ENCODE measurements around the gene CFAP97D1.

The CFAP97D1 gene

DNA sequence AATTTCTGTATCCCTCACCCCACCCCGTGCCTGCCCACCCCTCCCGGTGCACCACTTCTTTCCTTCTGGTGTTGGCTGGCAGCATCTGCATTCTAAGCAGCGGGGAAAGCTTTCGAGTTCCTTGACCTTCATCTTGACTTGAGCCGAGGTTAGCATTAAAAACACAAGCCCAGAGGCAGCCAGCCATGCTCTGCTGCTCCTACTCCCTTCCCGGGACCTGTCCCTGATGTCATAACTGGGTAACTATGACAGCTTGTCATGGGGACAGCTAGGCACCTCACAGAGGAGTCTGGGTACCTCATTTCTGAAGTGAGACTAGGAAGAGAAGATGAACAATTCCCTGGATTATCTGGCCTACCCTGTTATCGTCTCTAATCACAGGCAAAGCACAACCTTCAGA is at the start of gene CFAP97D1:
Gene CFAP97D1, plus strand, starts transcription at position 301 of the 400 bp plus-strand sequence. Its CDS starts 28 bp downstream, at position 329.
- no peak for DNase-seq

DNA sequence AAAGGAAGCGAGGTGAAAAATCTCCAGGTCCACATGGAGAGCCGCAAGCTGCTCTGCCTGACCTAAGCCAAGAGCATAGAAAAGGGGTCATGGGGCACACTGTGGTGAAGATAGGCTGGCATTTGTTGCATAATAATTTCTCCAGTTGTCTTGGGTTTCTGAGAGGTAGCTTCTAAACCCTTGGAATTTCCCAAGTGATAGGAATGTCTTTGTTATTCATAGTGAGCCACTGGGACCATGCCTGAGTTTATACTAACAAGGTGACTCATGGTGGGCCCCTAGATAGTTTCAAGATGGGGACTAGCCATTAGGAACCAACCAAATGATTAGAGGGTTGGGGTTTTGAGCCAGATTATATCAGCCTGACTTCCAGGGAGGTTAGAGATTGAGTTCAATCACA is 47.3 kb upstream of the CFAP97D1 start:
- DNase-seq: no peak

DNA sequence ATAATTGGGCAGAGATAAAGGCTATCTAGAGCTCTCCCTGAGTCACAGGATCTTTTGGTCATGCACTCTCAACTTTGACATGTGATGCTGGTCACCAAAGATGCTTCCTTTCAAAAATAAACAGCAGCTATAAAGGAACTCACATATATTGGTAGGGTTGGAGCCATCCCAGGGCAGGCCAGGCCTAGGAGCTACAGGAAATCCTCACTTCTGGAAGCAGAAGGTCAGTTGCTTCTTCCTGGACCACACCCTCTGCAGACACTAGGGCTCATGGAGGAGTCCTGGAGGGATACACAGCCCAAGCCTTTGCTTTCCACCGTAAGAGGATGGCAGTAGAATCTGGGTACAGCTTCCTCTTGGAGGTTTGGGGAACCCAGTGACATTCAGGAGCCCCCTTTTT is 46.3 kb upstream of the CFAP97D1 start:
- no peak for DNase-seq

DNA sequence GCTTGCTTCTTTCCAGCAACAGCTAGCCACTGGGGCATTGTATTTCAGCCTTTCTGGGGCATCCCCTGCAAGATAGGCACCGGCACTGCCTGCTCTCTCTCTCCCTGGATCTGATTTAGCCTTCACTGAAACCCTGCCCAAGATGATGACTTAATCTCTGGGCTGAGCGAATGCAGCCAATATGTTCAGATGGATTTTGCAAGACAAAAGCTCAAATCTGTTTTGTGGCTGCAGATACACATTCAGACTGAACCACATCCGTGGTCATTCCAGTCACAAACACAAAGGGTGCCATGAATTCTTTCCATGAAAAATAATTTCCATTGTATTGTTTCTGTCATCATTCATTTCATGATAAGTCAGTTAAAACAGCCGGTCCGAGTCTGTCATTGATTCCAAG is 45.9 kb upstream of the CFAP97D1 start:
- no peak for DNase-seq

DNA sequence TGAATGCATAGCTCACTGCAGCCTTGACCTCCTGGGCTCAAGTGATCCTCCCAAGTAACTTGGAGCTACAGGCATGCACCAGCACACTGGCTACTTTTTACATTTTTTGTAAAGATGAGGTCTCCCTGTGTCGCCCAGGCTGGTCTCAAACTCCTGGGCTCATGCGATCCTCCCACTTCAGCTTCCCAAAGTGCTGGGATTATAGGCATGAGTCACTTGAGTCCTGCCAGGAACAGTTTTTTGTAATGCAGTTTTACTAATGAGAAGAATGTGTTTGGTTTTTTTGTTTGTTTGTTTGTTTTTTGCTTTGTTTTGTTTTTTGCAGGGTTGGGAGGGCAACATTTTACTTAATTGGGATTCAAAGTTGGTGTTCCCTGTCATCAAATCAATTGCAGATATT is 43.8 kb upstream of the CFAP97D1 start:
- DNase-seq: no peak

DNA sequence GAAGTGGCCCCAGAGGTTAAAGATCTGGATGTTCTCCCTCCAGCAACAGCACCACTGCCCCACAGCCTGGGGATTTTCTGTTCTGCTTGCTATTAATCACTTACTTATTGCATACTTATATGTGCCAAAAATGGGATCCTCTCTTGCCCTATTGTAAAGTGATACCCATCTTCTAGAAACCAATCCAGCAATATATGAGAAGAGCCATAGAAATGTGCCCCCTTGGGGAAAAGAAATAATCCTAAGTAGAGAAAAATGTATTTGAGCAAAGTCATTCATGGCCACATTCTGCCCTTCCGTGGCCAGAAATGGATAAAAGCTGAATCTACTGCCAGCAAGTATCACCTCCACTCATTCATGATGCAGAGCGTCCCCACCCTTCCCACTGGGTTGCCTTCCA is 42.5 kb upstream of the CFAP97D1 start:
- DNase-seq: no peak

DNA sequence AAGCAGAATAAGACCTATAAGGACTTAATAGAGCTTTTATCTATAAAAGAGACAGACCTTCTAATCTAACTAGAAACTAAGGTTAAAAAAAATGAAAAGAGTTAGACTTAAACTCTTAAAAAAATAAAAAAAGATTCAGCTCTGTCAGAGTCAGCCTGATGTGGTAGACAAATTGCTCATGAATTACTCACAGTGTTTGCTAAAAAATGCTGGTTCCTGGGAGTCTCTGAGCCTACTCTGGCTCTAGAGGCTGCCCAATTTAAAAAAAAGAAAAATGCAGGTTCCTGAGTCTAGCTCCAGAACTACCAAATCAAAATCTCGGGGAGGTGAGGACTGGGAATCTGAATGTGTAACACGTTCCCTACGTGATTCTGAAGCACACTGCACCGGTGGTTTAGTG is 39.7 kb upstream of the CFAP97D1 start:
- no peak for DNase-seq

DNA sequence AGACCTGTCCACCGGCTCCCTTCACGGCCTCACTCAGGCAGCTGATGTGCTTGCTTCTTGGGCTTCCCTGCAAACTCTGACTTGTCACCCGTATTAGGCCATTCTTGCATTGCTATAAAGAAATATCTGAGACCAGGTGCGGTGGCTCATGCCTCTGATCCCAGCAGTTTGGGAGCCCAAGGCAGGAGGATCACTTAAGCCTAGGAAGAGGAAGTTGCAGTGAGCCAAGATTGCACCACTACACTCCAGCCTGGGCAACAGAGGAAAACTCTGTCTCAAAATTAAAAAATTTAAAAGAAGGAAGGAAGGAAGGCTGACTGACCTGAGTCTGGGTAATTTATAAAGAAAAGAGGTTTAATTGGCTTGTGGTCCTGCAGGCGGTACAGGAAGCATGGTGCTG is 38.6 kb upstream of the CFAP97D1 start:
- no peak for DNase-seq

DNA sequence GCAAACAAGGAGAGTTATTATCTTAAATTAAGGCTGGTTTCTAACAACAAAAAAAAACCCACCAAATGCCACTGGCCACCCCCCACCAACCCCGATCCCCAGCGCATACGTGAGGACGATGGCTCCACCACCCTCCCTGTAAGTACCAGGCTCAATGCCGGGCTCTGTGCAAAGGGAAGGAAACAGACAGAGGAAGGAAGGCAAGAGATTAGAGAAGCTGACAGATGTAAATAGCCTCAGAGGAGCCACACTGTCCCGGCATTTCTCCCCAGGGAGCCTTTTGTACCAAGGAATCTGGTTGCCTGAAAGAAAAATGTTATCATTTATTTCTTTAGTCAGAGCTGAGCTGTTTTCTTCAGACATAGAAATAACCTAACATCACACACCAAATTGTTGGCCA is 34.7 kb upstream of the CFAP97D1 start:
- no peak for DNase-seq

DNA sequence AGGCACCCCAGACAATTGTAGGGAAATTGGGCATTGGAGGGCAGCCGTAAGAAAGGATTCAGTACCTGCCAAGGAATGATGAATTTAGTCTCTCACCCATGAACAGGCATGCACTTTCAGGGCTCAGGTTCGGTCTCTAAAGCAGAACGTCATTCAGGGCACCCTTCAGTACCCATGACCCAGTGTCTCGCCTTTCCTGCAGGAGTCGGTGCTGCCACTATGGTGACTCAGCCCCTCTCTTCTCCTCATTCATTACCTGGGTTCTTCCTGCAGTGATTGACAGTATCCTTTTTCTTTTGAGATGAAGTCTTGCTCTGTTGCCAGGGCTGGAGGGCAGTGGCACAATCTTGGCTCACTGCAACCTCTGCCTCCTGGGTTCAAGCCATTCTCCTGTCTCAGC is 30.1 kb upstream of the CFAP97D1 start:
- DNase-seq: no peak

DNA sequence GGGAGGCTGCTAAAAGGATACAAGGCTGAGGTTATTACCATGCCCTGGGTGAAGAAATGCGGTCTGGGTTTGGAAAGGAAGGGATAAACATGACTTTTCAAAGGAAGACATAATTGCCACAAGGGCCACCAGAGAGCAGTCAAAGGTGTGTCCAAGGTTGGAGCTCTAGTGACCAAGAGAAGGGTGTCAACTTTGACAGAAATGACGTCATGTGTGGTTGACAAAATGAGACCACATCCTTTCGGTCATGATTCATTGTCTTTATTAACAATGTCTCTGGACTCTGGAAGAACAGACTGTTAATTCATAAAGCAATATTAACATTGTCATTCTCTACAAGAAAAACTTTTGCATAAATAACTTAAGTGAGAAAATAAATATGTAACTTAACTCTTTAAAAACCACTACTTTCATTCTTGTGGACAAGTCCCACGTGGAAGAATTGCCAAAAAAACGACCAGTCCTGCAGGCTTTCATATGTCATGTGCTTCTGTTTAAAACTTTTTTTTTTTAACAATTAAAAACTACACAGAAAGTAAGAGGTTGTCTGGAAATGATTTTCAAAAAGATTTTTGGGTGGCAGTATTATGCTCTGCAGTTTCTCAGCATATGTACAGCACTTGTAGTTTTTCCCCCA is 26.6 kb upstream of the CFAP97D1 start:
- DNase-seq: no peak

DNA sequence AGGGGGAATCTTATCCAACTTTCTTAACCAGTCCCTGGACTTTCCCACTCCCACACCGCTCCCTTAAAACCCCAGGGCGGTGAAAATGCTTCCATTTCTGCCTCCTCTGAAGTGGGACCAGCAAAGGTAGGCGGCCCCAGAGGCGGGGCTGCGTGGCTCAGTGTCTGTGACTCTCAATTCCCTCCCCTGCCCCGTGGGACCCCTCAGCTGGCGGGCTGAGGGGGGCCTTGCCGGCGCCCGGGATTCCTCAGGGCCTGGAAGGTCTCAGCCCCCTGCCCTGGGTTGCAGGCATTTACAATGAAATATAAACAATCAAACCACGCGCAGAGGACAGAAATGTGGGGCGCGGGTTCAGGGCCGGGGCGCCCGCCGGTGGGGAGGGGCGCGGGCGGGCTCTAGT is 25.3 kb upstream of the CFAP97D1 start:
- no peak for DNase-seq

DNA sequence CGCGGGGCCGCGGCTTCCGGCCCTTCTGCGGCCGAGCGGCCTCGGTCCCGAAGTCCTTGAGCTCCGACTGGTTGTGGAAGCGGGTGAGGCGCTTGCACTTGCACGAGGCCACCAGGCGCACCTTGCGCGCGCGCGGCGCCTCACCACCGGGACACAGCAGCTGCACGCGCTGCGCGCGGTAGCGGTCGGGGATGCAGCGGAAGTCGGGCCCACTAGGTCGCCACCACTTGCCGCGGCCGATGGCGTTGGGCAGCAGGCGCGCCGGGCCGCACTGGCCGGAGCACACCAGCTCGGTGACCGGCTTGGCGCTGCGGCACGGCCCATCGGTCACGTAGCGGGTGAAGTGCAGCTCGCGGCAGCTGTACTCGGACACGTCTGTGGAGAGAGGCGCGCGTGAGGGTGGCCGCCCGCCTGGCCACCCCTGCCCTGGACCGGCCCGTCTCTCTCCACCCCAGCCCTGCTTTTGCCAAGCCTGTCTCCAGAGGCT is 24.8 kb upstream of the CFAP97D1 start:
- no peak for DNase-seq

DNA sequence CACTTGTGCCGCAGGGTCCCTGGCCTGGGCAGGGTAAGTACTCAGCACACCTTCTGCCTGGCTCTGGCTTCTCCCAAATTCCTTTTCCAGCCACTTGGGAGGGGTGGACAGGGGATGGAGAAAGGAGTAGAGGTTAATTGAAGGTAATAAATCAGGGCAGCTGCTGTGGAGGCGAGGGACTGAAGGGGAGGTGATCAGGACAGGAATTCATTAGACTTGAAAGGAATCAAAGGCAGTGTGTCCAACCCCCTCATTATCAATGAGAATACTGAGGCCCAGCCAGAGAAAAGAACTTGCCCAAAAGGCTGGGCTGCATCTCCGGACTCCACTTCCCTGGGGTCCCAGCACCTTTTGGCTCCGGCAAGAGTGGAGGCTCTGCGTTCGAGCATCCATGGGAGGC is 24.0 kb upstream of the CFAP97D1 start:
- DNase-seq: no peak

DNA sequence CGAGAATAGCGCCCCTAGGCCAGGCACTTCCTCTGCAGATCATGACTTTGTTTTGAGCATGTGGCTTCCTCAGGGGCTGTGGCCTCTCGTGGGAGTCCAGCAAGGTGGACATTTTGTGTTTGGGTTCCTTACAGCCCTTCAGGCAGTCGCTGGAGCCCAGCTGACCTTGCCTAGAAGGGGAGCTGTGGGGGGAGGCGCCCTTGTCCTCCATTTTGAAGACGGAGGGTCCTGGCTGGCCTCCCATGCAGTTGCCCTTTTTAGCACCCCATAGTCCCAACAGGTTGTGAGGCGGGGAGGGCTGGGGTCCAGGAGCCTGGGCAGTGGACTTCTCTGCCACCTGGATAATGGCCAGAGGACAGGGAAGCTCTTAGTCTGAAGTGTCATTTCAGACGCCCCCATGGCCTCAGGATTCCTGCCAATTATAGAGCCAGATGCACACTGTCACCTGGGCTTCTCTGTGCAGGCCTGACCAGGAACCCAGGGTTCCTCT is 23.0 kb upstream of the CFAP97D1 start:
- DNase-seq: no peak

DNA sequence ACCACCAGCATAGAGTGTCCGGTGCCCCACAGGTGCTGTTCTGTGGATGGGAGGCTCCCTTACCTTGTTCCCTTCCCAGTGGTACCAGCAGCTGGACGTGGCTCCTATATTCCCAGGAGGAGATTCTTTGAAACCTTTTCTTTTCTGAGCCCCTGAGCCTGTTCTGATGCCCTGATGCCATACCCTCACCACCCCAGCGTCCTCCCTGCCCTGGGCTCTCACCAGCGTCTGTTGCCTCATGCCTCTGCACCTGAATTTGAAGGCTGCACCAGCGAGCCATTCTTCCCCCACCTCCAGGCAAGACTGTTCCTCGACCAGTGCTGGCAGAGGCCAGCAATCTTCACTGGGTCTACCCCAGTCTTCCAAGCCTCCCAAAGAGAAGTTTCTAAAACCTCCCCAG is 22.1 kb upstream of the CFAP97D1 start:
- DNase-seq: no peak

DNA sequence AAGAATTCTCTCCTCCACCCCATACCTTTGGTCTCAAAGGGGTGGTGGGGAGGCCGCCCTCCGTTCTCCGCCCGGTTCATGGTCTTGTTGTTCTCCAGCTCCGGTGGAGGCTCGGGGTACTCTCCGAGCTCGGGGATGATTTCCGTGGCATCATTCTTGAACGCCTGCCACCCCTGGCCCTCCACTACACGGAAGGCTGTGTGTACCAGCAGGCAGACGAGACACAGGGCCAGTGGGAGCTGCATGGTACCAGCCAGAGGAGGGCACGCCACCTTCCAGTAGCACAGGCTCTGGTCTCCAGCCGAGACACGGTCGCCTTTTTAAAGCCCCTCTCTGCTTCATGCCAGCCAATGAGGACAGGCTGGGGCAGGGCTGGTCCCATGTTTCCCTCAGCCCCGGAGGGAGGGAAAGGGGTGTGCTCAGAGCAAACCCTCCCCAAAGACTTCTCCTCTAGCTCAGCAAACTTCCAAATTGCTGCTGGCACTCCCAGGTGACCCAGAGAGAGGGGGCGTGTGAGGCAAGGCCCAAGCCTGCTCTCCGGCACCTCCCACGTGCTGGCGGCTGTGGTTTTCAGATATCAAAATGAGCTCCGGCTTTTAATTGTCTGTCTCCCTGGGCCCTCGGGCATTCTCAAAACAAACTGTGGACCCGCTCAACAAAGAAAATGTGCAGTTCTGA is 21.6 kb upstream of the CFAP97D1 start, which contains the start of gene SOST:
Gene SOST, minus strand, starts transcription at position 295 of the 678 bp plus-strand sequence. Its CDS starts 50 bp downstream, at position 245.
- DNase-seq: no peak

DNA sequence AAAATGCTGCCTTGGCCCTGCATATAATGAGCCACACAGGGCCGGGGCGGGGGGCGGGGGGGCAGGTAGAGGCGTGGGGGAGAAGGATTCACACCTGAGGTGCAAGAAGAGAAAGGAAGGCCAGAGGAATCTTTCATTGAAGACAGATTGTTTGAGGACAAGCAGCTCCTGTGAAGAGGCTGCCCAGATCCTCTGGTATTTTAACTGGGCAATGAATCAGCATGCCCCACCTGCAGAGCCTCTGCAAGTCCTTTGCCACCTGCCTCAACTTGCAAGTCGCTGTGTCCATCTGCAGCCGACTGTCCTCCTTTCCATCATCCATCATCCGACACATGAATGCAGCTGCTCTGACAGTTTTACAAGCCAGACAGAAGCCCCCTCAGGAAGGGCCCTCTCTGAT is 20.4 kb upstream of the CFAP97D1 start:
- DNase-seq: no peak

DNA sequence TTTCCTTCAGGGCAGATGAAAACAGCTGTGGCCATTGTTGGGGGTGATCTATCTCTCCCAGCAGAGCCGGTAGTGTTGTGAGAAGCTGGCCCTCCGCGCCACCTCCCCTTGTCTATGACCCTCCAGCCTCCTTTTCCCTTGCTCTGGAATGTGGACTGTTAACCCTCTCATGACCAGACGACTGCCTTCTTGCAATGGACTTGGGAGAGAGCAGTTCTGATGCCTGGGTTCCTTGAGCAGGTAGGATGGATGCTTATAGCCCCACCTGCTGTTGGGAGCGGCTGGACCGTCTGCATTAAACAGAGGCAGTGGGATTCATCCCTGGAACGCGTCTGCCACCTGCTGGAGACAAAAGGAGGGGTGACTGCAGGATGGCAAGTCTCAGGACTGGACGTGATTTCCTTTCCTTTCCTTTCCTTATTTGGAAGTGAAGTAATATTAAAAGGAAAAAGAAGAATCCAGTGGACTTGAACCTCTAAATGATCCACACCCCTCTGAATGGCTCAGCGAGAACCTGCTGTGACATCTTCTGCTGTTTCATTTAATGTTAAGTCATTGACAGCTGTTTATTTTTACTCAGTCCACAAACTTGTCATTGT is 19.9 kb upstream of the CFAP97D1 start:
- DNase-seq: peak; percentile 49

DNA sequence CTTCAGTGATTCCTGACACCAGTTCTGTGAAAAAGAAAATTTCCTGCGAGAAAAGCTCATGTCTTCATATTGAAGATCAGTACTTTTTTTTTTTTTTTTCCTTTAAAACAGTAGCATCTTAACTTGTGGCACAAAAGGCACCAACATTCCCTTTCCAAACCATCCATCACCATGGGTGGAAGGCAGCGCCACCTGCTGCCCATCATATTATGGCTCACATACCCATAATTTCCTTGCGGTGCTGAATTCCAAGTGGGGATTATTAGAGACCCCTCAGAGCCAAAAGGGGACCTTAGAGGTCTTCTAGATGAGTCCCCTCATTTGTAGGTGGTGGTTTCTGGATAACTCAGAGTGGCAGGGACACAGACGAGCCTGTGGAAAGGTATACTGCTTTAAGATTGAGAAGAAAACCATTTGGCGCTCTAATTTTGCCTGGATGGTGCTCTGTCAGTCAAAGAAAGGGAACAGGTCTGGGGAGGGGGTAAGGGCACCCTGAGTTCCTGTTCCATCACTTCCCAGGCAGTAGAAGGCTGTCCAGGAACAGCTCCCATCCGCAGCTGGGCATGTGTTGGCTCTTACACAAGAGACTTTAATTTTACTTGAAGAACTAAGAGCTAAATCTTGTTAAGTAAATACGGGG is 13.7 kb upstream of the CFAP97D1 start:
- no peak for DNase-seq

DNA sequence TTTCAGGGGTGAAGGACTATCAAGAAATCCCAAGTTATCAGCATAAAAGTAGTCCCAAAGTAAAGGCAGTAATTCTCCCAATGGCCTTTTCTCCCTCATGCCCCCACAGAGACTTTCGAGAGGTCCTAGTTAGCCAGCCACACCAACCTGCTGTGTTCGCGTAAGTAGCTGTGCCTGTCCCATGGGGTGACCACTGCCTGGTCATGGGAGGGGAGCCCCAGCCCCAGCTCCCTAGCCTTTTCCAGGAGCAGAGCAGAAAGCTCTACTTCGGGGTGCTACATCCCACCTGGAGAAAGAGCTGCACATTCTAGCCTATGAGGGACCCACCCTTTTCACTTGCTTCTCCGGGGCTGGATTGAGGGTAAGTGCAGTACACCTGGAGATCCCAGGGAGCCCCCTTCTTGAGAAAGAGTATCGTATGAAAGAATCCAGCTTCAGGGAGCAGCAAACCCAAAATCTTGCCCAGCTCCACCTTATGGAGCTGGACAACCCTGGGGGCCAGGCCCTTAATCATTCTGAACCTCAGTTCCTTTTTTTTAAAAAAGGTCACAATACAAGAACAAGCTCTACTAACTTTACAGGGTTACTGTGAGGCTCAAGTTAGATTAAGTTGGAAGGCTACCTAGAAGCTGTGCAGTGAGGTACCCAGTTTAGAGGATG is 13.1 kb upstream of the CFAP97D1 start:
- DNase-seq: no peak

DNA sequence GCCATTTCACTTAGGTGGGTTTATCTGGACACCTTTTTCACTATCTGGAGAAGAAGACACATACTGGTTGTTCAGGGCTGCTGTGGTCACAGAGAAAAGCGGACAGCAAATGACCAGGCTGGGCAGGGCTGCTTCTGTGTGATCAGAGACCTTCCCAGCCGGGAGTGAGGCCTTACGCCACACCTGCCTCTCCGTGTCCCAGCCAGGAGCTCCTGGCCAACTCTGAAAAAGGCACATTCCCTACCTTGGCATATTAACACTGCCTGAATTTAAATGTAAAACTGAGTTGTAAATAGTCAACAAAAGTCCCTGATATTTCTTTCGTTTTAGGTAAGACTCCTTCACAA is 12.5 kb upstream of the CFAP97D1 start:
- no peak for DNase-seq

DNA sequence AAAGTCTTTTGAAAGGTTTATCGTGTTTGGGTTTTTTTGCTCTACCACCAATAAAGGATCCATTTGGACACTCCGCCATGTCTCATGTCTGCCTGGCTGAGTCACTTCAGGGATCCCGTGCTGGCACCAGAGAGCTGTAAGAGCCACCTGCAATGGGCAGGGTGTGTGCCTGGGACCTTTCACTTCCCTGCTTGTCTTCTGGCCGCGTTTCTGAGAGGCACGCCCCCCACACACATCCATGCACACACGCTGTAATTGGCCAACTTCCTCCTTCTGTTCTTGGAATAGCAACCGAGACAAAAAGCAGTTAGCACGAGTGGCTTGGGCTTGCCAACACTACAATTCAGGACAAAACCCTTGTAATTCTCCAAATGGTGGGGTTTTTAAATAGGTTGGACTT is 11.9 kb upstream of the CFAP97D1 start:
- peak; percentile 26 for DNase-seq

Measured in KG1 (cell line).